ENCODE measurements around the gene DCXR.

DNA sequence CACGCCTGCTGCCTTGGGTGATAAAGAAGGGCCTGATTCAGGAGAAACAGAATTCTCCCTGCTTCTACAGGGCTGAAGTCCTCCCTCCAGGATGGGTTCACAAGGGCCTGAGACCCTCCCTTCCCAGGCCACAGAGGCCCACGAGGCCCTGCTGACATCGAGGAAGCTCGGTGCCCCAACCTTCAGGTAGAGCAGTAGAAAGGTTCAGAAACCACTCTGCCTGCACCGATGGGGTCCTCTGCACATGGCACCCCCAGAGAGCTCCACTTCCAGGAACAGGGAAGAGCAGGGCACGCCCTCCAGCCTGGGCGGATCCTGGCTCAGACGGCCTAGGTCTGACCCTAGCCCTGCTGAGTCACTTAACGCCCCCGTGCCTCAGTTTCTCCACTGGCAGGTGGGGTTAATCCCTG lies 15.6 kb downstream of the DCXR start:
- no peak for TF ChIP-seq EZH2 (IDR thresholded peaks at IDR 0.05; ENCODE audit: borderline replicate concordance, low read depth, low read length, severe bottlenecking)
- TF ChIP-seq POLR2A (IDR thresholded peaks at IDR 0.05; ENCODE audit: low read depth, low read length), result no peak
- TF ChIP-seq, protein P1, sequence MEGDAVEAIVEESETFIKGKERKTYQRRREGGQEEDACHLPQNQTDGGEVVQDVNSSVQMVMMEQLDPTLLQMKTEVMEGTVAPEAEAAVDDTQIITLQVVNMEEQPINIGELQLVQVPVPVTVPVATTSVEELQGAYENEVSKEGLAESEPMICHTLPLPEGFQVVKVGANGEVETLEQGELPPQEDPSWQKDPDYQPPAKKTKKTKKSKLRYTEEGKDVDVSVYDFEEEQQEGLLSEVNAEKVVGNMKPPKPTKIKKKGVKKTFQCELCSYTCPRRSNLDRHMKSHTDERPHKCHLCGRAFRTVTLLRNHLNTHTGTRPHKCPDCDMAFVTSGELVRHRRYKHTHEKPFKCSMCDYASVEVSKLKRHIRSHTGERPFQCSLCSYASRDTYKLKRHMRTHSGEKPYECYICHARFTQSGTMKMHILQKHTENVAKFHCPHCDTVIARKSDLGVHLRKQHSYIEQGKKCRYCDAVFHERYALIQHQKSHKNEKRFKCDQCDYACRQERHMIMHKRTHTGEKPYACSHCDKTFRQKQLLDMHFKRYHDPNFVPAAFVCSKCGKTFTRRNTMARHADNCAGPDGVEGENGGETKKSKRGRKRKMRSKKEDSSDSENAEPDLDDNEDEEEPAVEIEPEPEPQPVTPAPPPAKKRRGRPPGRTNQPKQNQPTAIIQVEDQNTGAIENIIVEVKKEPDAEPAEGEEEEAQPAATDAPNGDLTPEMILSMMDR (IDR thresholded peaks at IDR 0.05; ENCODE audit: extremely low read depth in 1 of 2, insufficient read depth in 1 of 2, low read depth in 1 of 2, low read length in 2 of 2), result no peak
- no peak for TF ChIP-seq POLR2AphosphoS5 (IDR thresholded peaks at IDR 0.05; ENCODE audit: insufficient read depth, low read depth, low read length)
- TF ChIP-seq MYC (IDR thresholded peaks at IDR 0.05; ENCODE audit: low read depth, low read length), result no peak
- no peak for TF ChIP-seq JUN (IDR thresholded peaks at IDR 0.05; ENCODE audit: borderline replicate concordance, insufficient read depth, insufficient read length, low read depth)
- TF ChIP-seq GATA2 (IDR thresholded peaks at IDR 0.05; ENCODE audit: insufficient read depth, insufficient read length, low read depth, low read length), result no peak

Measured in endothelial cell of umbilical vein (primary cell).